Measurements from ENCODE around the gene ACIN1.

ACIN1 gene

DNA sequence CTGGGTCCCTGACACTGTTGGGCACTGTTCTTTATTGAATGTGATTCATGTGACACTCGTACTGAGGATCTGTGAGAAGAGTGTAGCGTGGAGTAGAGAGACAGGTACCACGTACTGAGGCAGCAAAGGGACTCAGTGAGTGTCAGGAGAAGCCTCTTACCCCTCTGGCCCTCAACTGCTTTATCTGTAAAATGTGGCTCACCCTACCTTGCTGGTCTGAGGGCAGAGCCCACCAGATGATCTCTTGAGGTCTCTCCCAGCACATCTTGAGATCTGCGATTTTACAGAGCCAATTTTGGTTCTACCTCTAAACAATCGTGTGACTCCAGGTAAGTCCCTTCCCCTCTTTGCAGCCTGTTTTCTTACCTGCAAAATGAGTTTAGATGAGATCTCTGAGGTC, 21.0 kb upstream of the ACIN1 start:
- TF ChIP-seq, protein P1, sequence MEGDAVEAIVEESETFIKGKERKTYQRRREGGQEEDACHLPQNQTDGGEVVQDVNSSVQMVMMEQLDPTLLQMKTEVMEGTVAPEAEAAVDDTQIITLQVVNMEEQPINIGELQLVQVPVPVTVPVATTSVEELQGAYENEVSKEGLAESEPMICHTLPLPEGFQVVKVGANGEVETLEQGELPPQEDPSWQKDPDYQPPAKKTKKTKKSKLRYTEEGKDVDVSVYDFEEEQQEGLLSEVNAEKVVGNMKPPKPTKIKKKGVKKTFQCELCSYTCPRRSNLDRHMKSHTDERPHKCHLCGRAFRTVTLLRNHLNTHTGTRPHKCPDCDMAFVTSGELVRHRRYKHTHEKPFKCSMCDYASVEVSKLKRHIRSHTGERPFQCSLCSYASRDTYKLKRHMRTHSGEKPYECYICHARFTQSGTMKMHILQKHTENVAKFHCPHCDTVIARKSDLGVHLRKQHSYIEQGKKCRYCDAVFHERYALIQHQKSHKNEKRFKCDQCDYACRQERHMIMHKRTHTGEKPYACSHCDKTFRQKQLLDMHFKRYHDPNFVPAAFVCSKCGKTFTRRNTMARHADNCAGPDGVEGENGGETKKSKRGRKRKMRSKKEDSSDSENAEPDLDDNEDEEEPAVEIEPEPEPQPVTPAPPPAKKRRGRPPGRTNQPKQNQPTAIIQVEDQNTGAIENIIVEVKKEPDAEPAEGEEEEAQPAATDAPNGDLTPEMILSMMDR (IDR thresholded peaks at IDR 0.05): no peak

DNA sequence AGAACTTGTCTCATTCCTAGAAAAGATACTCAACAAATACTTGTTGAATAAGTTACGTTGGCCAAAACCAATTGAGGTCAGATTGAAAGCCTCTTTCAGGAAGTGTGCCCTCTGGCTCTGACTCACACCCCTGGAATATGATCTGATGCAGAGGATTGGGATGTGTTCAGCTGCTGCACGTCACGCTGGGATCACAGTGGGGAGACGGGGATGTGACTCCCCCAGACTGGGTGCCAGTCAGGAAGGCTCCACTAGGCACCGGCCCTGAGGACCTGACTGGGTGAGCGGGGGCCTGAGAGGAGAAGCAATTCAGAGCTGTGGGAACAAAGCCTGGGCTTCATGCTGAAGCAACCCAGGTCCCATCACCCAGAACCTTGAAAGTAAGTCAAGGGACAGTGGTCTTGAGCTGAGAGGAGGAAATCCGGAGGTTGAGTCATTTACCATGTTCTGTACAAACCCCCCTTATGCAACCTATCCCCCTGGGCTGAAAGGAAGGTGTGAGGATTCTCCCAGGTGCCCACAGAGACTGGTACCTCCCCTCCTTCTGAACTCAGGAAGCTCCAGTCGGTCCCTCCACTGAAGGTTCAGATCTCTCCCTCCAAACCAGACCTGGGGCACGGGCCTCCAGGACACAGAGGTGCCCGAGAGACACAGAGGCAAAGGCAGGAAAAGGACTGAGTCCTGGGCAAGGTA, 20.2 kb upstream of the ACIN1 start:
- TF ChIP-seq, protein P1 (IDR thresholded peaks at IDR 0.05): no peak

DNA sequence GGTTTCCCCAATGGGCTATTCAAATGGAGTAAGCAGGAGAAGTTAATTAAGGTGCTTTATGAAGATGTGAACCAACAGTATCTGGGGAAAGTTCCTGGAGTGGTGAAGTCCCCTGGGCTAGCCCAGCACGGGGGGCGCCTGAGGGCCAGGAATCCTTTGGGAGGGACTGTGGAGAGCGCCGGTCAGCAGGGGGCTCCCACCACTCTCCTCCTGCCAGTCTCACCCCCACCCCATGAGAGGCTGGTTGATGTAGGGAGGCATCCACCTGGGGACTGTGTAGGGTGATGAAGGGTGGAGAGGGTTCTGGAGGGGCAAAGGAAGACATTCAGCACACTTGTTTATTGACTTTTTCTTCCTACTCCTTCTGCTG, 19.7 kb upstream of the ACIN1 start:
- TF ChIP-seq, protein P1 (IDR thresholded peaks at IDR 0.05): no peak

DNA sequence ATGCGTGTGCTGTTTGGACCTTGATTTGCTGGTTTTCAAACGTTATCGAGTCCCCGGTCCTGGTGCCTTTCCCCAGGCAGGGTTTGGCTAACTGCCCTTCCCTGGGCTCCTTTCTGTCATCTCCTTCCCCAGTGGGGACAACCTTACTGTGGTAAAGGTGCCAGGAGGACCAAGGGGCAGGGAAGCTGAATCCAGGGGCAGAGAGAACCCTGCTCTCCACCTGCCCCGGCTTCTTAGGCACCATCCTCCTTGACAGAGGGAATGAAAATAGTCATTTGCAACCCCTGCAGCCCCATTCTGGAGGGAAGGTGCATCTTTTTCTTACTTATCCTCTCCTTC, 19.2 kb upstream of the ACIN1 start:
- TF ChIP-seq, protein P1 (IDR thresholded peaks at IDR 0.05): no peak

DNA sequence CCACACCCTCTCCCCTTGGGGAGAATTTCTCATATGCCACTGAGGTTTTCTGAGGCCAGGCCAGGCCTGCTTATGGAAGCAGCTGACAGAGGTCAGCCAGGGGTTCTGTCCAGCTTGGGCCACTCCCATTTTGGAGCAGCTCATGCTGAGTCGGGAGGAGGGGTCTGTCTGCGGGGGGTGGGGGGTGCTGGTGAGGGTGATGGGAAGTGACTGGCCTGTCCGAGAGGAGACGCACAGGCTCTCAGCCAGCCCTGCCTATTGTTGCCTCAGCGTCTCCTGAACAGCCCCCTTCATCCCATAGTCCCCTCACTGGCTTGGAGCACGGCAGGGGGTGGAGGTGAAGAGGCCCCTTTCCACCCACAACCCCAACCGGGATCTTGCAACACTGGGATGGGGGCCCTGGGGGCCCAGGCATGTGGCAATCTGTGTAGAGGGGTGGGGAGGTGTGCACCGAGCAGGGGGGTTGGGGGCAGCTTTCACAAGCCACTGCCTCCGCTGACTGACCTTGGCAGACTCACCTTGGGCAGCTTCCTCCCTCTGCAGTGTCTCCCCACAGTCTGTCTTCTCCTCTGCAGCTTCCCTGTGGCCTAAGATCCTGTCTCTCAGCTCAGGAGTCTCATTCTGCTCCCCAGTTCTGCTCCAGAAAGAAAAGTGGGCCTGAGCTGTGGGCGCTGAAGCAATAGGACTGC, 18.6 kb upstream of the ACIN1 start:
- TF ChIP-seq, protein P1 (IDR thresholded peaks at IDR 0.05): no peak

DNA sequence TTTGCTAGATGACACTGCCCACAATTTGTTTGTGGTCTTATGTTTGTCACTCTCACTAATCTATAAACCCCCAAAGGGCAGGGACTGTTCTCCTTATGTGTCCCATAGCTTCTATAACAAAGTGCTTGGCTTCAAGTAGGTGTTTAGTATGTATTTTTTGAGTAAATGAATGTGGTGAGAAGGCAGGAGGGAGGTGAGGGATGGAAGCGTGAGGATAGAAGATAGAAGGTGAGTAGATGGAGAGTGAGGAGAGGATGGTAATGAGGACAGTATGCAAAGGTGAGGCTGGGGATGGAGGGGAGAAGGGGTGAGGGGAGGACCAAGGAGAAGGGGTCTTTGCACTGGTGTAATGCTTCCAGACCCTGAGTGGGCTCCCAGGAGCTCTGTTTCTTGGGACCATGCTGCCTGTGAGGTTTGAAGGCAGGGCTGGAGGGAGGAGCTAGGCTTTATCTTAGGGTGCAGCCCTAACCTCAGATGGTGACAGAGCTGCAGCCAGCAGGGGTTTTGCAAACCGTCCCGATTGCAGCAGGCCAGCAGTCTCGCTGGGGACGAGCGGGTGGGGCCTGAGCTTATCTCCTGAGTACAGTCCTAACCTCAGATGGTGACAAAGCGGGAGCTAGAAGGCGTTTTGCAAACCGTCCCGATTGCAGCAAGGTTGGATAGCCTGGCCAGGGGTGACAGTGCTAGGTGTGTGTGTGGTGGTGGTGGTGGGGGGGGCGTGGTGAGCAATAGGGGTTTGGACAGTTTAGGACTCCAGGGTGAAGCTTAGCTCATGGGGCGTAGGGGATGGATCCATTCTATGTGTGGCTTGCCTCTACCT, 17.6 kb upstream of the ACIN1 start:
- TF ChIP-seq, protein P1 (IDR thresholded peaks at IDR 0.05): no peak

DNA sequence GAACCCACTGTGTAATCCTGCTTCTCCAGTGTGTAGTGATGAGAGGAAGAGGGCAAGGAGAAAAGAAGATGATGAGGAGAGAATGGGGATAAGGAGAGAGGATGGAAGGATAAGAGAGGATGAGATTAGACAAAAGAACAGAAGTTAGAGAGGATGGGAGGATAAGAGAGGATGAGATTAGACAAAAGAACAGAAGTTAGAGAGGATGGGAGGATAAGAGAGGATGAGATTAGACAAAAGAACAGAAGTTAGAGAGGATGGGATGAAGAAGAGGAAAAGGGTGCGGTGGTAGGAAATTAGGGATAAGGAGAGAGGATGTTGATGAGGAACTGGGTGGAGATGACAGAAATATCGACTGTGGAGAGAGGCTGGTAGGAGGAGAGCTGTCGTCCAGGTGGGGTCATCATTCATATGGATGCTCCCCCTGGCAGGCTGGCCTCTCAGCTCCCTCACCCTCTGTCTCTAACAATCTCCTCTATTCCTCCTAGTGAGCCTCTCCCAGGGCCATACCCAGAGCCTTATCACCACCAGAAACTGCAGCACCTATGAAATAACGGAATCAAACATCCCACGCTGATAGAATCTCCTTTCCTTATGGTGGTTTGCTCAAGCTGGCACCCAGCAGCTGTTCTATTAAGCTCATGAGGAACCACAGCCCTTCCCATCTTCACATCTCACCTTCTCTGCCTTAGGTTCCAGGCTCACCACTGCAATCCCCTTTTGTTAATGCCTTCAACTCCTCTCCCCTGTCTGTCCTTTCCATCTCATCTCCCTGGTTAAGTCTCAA, 15.8 kb upstream of the ACIN1 start:
- TF ChIP-seq, protein P1 (IDR thresholded peaks at IDR 0.05): no peak
